Panc1 (cell line): ENCODE measurements around the gene SYTL1.

Experiments used
- TCF7L2 ChIP-seq: IDR thresholded peaks from 2 replicates; pipeline ENCODE4 v1.6.1; 2011; ENCODE audit warnings: mild to moderate bottlenecking, low read depth, low read length, inconsistent platforms
- TF ChIP-seq, protein P1 (sequence below): fragments of 450-650 bp; IDR thresholded peaks from 2 replicates; pipeline ENCODE4 v1.5.1; 2017; ENCODE audit warnings: mild to moderate bottlenecking
- TF ChIP-seq, protein P2 (sequence below), 2 experiments: IDR thresholded peaks; 2 replicates each; pipeline ENCODE4 v1.6.1; 2011 to 2012; ENCODE audit warnings: low read depth in 2 of 2, control low read depth in 1 of 2, low read length in 1 of 2, mild to moderate bottlenecking in 1 of 2, moderate library complexity in 1 of 2; ENCODE audit not compliant: insufficient read depth in 1 of 2

DNA sequence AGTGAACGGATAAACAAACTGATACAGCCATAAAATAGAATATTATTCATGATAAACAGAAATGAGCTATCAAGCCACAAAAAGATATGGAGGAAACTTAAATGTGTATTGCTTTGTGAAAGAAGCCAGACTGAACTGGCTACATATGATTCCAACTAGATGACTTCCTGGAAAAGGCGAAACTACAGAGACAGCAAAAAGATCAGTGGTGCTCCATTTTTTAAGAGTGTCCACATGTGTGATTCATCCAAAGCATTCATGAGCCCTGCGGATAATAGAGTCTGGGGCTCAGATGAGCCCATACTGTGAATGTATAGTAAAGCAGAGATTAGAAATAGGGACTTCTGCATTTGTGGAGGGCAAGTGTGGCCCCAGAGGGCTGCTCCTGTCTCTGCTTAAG, 27.7 kb upstream of the SYTL1 start:
- TF ChIP-seq, protein P1, sequence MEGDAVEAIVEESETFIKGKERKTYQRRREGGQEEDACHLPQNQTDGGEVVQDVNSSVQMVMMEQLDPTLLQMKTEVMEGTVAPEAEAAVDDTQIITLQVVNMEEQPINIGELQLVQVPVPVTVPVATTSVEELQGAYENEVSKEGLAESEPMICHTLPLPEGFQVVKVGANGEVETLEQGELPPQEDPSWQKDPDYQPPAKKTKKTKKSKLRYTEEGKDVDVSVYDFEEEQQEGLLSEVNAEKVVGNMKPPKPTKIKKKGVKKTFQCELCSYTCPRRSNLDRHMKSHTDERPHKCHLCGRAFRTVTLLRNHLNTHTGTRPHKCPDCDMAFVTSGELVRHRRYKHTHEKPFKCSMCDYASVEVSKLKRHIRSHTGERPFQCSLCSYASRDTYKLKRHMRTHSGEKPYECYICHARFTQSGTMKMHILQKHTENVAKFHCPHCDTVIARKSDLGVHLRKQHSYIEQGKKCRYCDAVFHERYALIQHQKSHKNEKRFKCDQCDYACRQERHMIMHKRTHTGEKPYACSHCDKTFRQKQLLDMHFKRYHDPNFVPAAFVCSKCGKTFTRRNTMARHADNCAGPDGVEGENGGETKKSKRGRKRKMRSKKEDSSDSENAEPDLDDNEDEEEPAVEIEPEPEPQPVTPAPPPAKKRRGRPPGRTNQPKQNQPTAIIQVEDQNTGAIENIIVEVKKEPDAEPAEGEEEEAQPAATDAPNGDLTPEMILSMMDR = no peak
- no peak for TF ChIP-seq TCF7L2
- TF ChIP-seq, protein P2, sequence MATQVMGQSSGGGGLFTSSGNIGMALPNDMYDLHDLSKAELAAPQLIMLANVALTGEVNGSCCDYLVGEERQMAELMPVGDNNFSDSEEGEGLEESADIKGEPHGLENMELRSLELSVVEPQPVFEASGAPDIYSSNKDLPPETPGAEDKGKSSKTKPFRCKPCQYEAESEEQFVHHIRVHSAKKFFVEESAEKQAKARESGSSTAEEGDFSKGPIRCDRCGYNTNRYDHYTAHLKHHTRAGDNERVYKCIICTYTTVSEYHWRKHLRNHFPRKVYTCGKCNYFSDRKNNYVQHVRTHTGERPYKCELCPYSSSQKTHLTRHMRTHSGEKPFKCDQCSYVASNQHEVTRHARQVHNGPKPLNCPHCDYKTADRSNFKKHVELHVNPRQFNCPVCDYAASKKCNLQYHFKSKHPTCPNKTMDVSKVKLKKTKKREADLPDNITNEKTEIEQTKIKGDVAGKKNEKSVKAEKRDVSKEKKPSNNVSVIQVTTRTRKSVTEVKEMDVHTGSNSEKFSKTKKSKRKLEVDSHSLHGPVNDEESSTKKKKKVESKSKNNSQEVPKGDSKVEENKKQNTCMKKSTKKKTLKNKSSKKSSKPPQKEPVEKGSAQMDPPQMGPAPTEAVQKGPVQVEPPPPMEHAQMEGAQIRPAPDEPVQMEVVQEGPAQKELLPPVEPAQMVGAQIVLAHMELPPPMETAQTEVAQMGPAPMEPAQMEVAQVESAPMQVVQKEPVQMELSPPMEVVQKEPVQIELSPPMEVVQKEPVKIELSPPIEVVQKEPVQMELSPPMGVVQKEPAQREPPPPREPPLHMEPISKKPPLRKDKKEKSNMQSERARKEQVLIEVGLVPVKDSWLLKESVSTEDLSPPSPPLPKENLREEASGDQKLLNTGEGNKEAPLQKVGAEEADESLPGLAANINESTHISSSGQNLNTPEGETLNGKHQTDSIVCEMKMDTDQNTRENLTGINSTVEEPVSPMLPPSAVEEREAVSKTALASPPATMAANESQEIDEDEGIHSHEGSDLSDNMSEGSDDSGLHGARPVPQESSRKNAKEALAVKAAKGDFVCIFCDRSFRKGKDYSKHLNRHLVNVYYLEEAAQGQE (IDR thresholded peaks at IDR 0.05; ENCODE audit: insufficient read depth in 1 of 2, low read depth in 2 of 2, low read length in 1 of 2) = no peak
